ENCODE measurements around the gene ZNF414. TPM values are rescaled to one million over a fixed set of nuclear protein-coding genes. Genes with fewer than 3 reads are reported as not detected.

The ZNF414 gene
- polyA plus RNA-seq, 1 donor from 2014 or later = 3.4 TPM

GRCh38 chr19:8518536-8518935 lies 4.6 kb upstream of the ZNF414 start:
- no peaks in the 10 kb centered on the region for H4K20me1 ChIP-seq (ENCODE audit: insufficient read depth)
- H3K9me2 ChIP-seq (ENCODE audit: insufficient read depth, low read length) = no peaks in the 10 kb centered on the region
- TF ChIP-seq RAD21 (conservative IDR thresholded peaks at IDR 0.05) = no peak
- TF ChIP-seq TAF1 (IDR thresholded peaks at IDR 0.05; ENCODE audit: low read depth) = no peak
- TF ChIP-seq SMC3 (conservative IDR thresholded peaks at IDR 0.05; ENCODE audit: poor library complexity) = no peak
- TF ChIP-seq POLR2AphosphoS5 (IDR thresholded peaks at IDR 0.05) = no peak
- TF ChIP-seq EZH2 (IDR thresholded peaks at IDR 0.05; ENCODE audit: borderline replicate concordance, insufficient read depth, low read length, poor library complexity, severe bottlenecking) = no peak
- TF ChIP-seq EP300 (conservative IDR thresholded peaks at IDR 0.05; ENCODE audit: poor library complexity, severe bottlenecking) = no peak
- no peak for TF ChIP-seq MXI1 (conservative IDR thresholded peaks at IDR 0.05; ENCODE audit: poor library complexity, severe bottlenecking)
- TF ChIP-seq CTCF (IDR thresholded peaks at IDR 0.05; ENCODE audit: poor library complexity, severe bottlenecking) = no peak
- no peak for TF ChIP-seq REST (IDR thresholded peaks at IDR 0.05; ENCODE audit: borderline replicate concordance)
- H3K27ac ChIP-seq (ENCODE audit: low read length) = no peak overlapping the region
- H3K36me3 ChIP-seq (ENCODE audit: insufficient read depth, low read length) = no peaks in the 10 kb centered on the region
- no peaks in the 10 kb centered on the region for H3K79me2 ChIP-seq (replicated peaks; ENCODE audit: insufficient read depth, low read length)
- H3K9me3 ChIP-seq (ENCODE audit: low read length) = no peaks in the 10 kb centered on the region
- no peaks in the 10 kb centered on the region for H3F3A ChIP-seq (ENCODE audit: insufficient read depth, low read length, poor library complexity, severe bottlenecking)
- no peak overlapping the region for H3K9ac ChIP-seq (ENCODE audit: low read length)
- H3K4me3 ChIP-seq (ENCODE audit: low read length) = no peak overlapping the region
- no peak overlapping the region for H2AFZ ChIP-seq (ENCODE audit: low read depth, low read length)
- no peak overlapping the region for H3K4me2 ChIP-seq (ENCODE audit: low read length)
- no peaks in the 10 kb centered on the region for H3K27me3 ChIP-seq (ENCODE audit: insufficient read depth, low read depth, low read length)

GRCh38 chr19:8517551-8518442 lies 3.8 kb upstream of the ZNF414 start:
- H3K4me3 ChIP-seq (ENCODE audit: low read length) = no peak overlapping the region
- H4K20me1 ChIP-seq (ENCODE audit: insufficient read depth) = no peaks in the 10 kb centered on the region
- H3F3A ChIP-seq (ENCODE audit: insufficient read depth, low read length, poor library complexity, severe bottlenecking) = no peaks in the 10 kb centered on the region
- no peak for TF ChIP-seq TAF1 (IDR thresholded peaks at IDR 0.05; ENCODE audit: low read depth)
- TF ChIP-seq REST (IDR thresholded peaks at IDR 0.05; ENCODE audit: borderline replicate concordance) = no peak
- no peak for TF ChIP-seq RAD21 (conservative IDR thresholded peaks at IDR 0.05)
- TF ChIP-seq MXI1 (conservative IDR thresholded peaks at IDR 0.05; ENCODE audit: poor library complexity, severe bottlenecking) = no peak
- TF ChIP-seq POLR2AphosphoS5 (IDR thresholded peaks at IDR 0.05) = no peak
- no peak for TF ChIP-seq CTCF (IDR thresholded peaks at IDR 0.05; ENCODE audit: poor library complexity, severe bottlenecking)
- TF ChIP-seq EP300 (conservative IDR thresholded peaks at IDR 0.05; ENCODE audit: poor library complexity, severe bottlenecking) = no peak
- no peak for TF ChIP-seq EZH2 (IDR thresholded peaks at IDR 0.05; ENCODE audit: borderline replicate concordance, insufficient read depth, low read length, poor library complexity, severe bottlenecking)
- no peak for TF ChIP-seq SMC3 (conservative IDR thresholded peaks at IDR 0.05; ENCODE audit: poor library complexity)
- H3K36me3 ChIP-seq (ENCODE audit: insufficient read depth, low read length) = no peaks in the 10 kb centered on the region
- H3K27me3 ChIP-seq (ENCODE audit: insufficient read depth, low read depth, low read length) = no peaks in the 10 kb centered on the region
- no peaks in the 10 kb centered on the region for H3K9me2 ChIP-seq (ENCODE audit: insufficient read depth, low read length)
- H3K27ac ChIP-seq (ENCODE audit: low read length) = no peak overlapping the region
- no peaks in the 10 kb centered on the region for H3K9me3 ChIP-seq (ENCODE audit: low read length)
- H3K9ac ChIP-seq (ENCODE audit: low read length) = no peak overlapping the region
- no peak overlapping the region for H2AFZ ChIP-seq (ENCODE audit: low read depth, low read length)
- H3K4me2 ChIP-seq (ENCODE audit: low read length) = no peak overlapping the region
- H3K79me2 ChIP-seq (replicated peaks; ENCODE audit: insufficient read depth, low read length) = no peaks in the 10 kb centered on the region
